Activated CD8-positive, alpha-beta memory T cell treated with anti-CD3 and anti-CD28 coated beads, Interleukin-2, amount 50 U/mL, for 1 hour (primary cell): ENCODE results near the gene YTHDC1.
"Not testable (repeated sequence)": the region's sequence is repeated elsewhere in the genome, so short reads cannot be mapped to it uniquely, and the experiment has no call there.

Experiments
- DNase-seq: peaks from one replicate; pipeline ENCODE4 v3.0.0-alpha.2; 2020; ENCODE audit errors: extremely low read depth

YTHDC1 gene

DNA sequence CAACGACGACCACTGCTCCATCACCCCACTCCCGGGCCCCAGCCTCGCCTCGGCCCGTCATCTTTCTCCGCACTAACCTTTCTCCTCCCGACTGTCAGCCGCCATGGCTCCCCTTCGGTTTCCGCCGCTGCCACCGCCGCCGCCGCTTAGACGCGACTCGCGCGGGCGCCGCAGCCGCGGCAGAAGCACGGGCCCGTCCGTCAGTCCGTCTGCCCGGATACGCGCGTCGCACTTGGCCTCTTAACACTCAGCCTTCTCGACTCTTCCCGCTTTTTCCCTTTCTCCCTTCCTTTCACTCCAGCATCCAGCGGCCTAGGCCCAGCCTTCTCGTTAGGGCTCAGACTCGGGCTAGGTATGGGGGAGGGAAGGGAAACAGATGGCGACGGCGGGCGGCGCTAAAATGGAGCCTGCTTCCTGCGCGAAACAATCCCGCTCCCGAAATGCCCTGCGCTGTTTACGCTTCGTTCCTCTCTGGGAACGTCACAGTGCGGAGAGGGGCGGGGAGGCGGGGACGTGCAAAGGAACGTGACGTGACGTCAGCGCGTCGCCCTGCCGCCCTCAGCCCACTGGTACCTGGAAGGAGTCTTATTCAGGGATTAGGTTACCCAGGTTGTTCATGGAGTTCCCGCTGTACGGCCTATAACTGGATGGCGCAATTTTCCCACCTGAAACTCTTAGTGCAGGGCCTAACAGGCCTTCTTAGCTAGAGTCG lies at the start of gene YTHDC1:
YTHDC1 (minus strand) TSS at position 442 of the 712 bp plus-strand sequence; CDS start at position 105, 337 bp downstream.
- DNase-seq, result peak; percentile 91

DNA sequence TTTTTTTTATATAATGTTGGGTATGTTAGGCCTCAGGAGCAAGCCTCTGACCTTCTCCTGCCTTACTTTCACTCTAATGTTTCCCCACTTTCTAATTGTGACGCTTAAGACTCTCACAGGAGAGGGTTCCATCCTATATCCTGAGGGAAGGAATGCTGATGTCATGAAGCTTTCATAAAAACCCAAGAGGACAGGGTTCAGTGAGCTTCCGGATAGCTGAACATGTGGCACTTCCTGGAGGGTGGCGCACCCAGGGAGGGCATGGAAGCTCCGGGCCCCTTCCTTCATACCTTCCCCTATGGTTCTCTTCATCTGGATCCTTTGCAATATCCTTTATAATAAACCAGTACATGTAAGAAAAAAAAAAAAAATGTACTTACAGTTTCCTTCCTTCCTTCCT lies 49.4 kb upstream of the YTHDC1 start:
- DNase-seq, result no peak

DNA sequence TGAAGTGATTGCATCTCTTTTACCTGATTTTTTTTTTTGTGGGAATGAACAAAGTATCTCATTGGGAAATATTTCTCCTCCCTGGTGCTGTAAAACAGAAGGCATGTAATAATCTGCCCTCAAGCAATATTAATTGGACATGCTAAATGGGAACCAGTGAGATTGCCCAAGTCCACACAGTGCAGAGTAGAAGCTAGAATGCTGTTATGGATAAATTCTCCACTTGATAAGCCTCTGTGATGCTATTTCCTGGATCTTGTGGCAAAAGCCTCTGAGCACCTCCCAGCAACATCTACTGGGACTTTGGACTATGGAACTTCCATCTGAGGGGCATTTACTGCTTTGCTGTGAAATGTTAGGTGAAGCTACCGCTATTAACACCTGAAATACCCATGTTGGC lies 46.9 kb upstream of the YTHDC1 start:
- DNase-seq, result no peak

DNA sequence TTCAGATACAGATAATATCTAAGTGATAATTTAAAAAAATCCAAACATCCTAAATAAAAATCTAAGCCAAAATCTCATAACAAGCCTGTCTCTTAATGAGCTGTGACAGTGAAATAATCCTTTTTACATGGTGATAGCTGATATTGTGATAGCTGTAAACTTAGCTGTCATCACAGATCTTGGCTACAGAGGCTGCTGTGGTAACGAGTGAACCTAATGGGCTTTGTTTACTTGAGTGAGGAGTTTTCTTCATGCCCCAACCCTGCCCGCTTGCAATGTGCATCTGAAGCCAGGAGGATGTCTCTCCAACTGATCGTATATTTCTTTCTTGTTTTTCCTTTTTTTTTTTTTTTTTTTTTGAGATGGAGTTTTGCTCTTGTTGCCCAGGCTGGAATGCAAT lies 41.5 kb upstream of the YTHDC1 start:
- no peak for DNase-seq

DNA sequence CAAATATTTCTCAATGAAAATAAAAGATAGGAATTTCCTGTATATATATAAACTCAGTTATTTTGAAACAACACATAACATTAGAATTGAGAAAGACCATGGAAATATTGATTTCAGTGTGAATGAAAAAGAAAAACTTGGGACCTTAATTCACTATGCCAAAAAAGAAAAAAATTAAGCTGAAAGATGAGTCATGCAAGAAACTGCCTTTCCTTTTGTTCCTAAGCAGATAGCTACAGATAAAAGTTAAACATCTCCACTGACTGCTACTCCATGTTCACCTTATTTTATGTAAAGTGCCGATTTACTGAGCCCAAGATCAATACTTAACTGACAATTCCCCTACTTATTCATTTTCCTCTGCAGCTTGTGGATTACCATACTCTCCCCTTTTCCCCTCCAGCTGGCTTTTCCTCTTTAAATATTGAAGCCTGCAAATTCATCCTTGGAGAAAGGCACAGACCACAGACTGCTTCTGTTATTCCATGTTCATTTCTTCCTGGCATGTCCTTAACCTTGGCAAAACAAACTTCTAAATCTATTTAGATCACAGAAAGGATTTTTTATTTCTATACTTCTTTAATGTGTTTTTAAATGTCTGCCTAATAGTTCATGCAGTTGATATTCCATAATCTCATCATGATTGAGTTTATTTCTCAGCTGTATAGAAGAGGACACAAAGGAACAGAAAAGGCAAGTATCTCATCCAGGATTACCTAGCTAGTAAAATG lies 40.5 kb upstream of the YTHDC1 start:
- no peak for DNase-seq

DNA sequence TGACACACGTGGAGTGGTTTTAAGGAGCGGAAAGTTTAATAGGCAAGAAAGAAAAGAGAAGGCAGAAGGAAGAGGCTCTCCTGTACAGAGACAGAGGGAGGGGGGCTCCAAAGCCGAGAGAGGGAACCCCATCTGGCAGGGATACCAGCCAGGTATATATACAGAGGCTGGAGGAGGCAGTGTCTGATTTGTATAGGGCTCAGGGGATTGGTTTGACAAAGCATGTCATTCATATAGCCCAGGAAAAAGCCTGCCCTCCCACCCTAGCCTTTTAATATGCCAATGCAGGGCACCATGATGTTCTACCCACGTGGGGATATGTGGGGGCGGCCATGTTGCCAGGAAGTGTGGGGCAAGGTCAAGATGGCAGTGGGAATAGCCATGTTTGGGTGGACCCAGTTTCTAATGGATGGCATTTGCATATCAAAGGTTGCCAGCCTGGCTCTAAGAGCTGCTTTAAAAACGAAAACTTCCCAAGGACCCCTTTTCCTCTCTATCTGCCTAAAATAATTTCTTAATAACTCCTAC lies 39.6 kb upstream of the YTHDC1 start:
- DNase-seq, result not testable (repeated sequence)

DNA sequence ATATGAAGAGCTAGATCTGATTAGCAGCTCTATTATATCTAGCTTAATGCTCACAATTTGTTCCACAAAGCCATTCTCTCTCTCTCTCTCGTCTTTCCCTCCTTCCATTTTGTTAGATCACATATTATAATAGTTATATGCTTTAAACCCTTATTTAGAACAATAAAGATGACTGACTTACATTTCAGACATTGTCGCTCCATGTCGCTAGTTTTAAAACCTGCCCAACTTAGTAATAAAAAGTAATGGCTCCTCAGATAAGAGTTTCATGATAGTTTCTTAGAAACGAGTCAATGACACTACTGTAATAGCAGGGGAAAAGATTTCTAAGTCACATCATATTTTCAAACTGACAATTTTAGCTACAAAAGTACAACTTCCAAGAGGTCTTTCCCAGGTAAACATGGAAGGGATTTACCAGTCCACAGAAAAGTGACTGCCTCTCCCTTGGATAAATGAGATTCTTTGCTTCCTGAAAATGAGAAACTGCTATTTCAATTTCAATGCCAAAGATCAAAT lies 38.5 kb upstream of the YTHDC1 start:
- DNase-seq, result no peak

DNA sequence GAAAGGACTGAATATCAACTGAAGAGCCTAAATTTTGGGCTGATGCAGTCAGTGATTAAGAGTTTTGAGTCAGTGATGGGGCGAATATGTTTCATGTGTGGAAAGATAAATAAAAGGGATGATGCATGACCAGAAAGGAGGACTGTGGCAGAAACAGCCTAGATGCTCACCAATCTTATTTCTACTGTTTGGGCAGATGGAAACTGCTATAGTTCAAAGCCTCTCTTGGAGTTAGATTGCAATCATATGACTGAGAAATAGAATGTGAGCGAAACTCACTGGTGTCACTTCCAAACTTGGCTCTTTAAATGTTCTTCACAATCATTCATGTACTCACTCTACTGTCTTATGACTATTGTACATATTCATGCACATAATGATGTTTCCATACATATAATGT lies 35.4 kb upstream of the YTHDC1 start:
- no peak for DNase-seq

DNA sequence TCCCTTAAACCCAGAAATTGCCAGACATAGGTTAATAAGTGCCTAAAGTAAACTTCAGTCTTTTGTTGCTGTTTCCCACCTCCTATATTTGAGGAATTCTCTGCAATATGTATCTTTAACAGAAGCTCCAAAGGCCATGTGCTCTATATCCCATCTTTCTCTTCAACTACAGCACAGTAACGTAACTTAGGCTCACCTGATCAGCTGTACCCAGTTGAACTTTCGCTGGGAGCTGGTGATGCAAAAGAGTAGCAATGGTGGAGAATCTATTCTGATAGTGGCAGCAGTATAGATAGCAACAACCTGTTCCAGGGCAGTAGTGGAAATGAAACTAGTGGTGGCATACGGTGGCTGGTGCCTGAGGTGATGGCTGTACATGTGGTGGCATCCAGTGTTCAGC lies 33.2 kb upstream of the YTHDC1 start:
- DNase-seq, result no peak

DNA sequence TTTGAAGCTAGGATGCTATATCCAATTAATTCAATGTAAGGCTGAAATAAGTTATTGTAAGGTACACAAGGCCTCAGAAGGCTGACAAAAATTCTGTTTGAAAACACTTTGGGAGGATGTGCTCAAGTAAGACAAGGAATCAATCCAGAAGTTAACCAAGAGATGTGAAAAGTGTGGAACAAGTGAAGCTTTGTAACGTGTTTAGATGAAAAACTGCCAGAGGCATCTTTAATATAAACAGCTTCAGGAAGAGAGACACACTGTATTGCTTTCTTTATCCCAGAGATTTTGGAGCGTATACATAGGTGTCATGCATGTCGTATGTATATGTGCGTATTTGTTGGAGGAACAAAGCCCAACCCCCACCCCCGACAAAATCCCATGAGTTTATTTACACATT lies 28.3 kb upstream of the YTHDC1 start:
- no peak for DNase-seq

DNA sequence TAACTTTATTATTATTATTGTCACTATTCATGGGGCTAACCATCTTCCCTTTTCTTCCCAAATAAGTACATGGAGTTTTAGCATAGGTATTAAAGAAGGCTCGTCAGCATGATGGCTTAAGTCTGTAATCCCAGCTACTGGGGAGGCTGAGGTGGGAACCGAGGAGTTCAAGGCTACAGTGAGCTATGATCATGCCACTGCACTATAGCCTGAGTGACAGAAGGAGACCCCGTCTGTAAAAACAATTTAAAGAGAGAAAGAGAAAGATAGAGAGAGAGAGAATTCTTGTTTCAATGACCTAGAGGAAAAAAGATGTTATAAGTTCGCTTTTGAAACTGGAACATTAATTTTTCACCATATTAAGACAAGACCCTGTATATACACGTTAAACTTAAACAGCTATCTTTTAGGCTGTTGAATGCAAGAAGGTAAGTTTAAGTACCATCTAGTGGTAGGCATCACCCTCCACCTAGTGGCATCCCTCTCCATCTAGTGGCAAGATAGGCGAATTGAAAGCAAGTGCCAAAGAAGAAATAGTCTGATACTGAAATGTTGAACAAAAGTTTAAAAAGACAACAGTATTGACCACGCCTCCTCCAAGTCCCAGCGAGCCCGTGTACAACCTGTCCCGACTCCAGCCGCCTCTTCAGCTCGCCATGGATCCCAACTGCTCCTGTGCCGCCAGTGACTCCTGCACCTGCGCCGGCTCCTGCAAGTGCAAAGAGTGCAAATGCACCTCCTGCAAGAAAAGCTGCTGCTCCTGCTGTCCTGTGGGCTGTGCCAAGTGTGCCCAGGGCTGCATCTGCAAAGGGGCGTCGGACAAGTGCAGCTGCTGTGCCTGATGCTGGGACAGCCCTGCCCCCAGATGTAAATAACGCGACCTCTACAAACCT lies 26.0 kb upstream of the YTHDC1 start:
- DNase-seq, result peak; percentile 18

DNA sequence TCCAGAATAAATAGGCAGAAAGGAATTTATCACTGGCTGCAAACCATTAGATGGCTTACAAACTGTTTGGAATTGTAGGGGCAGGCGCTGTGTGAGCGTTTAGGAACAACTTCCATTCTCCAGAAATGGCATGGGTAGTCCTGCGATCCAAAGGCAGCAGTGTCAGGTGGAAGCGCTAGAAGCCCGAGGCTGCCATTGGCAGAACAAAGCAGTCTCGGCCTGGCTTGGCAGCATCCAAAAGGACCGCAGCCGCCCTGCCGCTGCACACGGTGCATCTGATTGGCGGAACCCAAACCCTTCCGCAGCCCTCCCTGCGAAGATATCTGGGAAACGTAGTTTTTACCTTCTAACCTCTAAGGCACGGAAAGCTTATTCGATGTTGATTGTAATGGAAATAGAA lies 23.6 kb upstream of the YTHDC1 start:
- DNase-seq, result peak; percentile 11

DNA sequence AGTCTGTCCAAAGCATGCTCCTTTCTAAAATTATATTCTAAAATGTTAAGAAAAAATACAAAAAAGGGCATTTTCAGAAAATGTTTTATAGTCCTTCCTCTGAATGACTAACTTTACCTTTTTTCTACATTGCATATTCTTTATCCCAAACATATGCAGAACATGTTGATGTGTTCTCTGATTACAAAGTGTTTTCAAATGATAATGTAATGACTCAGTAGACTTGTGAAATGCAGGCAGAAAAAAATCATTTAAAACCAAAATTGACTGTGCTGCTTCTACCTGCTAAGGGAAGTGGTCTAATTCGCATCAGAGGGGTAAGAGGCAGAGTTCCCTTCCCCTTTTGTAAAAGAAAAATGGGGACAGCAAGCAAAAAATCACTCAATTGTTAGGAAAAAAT lies 22.7 kb upstream of the YTHDC1 start:
- DNase-seq, result no peak

DNA sequence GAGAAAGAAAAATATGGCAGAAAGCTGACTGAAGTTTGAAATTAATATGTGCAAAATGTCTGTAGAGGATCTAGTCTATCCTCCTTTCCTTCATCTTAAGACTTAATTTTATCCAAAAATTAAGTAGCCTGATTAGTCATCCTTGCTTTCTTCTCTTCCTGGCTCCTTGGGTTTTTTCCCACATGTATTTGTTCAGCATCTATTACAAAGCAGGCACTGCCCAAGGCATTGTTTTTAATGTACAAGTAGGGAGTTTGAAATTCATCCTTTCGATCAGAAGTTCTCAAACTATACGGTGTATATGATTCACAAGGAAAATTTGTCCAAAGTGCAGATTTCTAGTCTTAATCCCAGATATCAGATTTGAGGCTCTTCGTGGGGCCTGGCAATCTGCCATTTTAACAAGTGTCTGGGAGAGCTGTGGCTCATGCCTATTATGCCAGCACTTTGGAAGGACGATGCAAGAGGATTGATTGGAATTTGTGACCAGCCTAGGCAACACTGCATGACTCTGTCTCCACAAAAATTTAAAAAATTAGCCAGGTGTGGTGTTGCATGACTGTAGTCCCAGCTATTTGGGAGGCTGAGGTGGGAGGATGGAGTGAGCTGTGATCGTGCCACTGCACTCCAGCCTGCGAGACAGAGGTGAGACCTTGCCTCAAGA lies 19.4 kb upstream of the YTHDC1 start:
- DNase-seq, result no peak

DNA sequence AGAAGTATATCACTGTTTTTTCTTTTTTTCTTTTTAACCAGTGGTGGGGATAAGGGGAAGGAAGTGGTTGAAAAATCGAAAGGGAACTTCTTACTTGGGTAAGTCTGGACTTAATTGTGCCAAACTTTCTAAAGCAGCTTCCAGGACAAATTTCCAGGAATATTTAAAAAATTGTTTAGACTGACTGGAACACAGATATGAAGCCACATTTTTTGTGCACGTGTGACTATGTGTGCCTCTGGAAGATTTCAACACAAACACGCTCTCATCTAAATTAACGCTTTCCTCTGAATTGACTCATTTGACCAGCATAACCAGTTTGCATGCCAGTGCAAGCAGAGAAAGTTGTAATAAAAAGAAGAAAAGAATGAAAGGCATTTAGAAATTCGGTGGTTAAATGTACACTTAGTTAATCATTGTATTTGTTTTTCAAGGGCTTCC lies 18.8 kb upstream of the YTHDC1 start:
- no peak for DNase-seq

DNA sequence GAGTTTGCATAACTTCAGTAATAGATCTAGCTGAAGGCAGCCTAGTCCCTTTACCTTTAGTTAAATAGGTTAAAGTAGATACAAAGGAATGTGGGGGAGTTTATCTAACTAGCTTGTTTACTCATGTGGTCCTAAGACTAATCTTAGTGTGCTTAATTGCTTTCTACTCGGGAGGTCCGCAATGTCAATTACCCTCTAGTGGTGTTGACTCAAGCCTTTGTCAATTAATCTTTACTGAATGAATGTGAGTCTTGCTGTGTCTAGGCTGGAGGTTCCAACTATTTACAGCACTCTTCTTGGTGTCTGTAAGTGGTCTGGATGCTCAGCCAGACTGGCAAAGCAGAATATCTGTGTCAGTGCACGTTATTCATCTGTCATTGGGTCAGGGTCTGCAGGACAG lies 17.9 kb upstream of the YTHDC1 start:
- no peak for DNase-seq

DNA sequence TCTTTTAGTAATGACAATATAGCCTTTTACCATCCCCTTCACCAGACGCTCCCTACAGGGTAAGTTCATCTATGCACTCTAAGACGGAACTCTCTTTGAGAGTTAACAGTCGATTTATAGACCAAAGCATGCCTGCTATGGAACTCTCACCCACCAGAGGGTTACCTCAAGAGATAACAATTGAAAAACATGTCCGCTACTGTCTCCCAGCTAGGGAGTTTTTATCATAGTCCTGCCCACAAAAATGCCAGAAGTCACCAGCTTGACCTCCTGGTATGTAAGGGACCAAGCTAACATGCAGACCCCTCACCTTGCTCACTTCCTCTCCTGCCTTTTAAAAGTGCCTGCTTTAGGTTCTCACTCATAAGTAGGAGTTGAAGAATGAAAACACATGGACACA lies 16.7 kb upstream of the YTHDC1 start:
- DNase-seq, result no peak

DNA sequence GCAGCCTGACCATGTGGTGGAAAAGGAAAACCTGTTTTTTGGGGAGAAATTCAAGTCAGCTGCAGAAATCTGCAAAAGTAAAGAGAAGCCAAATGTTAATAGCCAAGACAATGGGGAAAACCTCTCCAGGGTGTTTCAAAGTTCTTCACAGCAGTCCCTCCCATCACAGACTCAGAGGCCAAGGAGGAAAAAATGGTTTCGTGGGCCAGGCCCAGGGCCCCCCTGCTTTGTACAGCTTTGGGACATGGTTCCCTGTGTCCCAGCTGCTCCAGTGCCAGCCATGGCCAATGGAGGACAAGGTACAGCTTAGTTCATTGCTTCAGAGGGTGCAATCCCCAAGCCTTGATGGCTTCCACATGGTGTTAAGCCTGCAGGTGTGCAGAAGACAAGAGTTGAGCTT lies 15.2 kb upstream of the YTHDC1 start:
- no peak for DNase-seq

DNA sequence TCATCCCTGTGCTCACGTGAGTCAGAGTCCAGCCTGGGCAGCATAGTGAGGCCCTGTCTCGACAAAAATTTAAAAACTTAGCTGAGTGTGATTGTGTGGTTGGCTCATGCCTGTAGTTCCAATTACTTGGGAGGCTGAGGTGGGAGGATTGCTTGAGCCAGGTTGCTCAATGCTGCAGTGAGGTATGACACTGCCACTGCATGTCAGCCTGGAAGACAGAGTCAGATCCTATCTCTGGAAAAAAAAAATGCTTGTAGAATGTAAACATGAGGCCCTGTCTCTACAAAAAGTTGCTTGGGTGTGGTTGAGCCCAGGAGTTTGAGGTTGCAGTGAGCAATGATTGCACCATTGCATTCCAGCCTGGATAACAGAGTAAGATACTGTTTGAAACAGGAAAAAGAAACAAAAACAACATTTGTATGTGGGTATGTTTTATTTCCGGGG lies 11.3 kb upstream of the YTHDC1 start:
- no peak for DNase-seq

DNA sequence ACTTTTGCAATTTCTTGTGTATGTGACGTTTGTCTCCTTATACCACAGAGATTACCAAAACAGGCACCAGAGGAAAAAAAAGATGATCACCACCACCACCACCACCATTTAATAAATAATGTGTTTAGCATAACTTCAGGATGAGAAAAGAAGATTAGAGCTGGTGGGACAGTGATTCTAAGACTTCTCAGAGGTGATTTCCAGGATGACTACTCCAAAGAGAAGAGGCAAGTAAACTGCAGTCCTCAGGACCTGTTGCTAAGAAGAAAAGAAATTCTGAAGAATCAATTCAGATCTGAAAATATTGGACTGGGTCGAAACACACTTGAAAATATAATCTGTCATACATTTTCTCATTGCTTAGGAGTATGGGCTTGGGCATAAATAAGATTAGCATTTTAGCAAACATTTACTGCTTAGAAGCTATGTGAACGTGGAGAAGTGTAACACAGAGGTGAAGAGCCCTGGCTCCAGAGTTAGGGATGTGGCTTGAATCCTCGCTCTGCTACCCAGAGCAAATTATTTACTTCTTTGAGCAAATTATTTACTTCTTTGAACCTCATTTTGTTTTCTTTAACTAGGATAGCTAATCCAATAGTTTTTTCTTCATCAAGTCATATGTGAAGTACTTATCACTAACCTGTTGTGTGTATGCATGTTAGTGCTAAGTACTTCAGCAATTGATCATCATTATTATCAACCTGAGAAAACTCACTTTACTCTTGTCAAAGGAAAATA lies 10.5 kb upstream of the YTHDC1 start:
- no peak for DNase-seq

DNA sequence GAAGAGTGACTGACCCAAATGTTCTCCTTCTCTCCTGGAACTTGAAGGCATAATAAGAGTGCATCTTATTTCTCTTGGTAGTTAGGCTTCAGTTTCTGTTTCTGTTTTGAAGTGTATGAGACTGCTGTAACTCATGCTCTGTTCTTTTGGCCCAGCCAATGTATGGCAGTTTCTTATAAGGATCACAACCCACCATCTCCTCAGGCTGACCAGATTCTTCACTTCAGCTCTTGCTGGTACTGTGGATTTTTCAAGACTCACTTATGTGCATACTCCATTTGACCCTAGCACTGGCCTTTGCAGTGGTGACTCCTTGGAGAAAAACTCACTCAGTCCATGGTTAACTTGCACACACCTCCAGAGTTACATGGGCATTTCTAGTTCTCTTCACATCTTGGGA lies 9.6 kb upstream of the YTHDC1 start:
- DNase-seq, result no peak
